ENCODE data around the gene TSHZ2.

DNA sequence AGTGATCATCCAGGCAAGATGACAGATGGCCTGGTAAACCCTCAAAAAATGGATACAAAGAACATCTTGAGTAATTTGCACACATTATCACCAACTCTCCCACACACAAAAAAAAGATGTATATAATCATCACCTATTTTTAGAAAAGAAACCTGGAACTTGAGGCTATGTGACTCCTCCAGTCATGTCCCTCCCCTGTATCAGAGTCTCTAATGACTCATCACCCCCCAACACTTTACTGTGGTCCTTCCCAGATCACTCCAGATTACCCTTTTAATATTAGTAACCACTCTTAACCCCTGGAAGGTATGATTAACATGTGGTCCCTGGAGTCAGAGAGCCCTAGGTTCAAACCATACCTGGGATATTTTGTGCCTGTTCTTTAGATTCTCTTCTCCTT is 476.7 kb downstream of the TSHZ2 start:
- TF ChIP-seq, protein P1, sequence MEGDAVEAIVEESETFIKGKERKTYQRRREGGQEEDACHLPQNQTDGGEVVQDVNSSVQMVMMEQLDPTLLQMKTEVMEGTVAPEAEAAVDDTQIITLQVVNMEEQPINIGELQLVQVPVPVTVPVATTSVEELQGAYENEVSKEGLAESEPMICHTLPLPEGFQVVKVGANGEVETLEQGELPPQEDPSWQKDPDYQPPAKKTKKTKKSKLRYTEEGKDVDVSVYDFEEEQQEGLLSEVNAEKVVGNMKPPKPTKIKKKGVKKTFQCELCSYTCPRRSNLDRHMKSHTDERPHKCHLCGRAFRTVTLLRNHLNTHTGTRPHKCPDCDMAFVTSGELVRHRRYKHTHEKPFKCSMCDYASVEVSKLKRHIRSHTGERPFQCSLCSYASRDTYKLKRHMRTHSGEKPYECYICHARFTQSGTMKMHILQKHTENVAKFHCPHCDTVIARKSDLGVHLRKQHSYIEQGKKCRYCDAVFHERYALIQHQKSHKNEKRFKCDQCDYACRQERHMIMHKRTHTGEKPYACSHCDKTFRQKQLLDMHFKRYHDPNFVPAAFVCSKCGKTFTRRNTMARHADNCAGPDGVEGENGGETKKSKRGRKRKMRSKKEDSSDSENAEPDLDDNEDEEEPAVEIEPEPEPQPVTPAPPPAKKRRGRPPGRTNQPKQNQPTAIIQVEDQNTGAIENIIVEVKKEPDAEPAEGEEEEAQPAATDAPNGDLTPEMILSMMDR (IDR thresholded peaks at IDR 0.05) = no peak
- TF ChIP-seq EZH2 (IDR thresholded peaks at IDR 0.05; ENCODE audit: borderline replicate concordance, insufficient read depth, low read depth, low read length, poor library complexity, severe bottlenecking) = no peak
